NK-92 treated with Interleukin-12 subunit alpha and Interleukin-12 subunit beta, amount 100 ng/mL, for 24 hours (cell line): ENCODE data around the gene C2orf49.

Experiments
- DNase-seq: peaks from one replicate; lab custom pipeline; 2025; lab: John Stamatoyannopoulos, UW

The C2orf49 gene

GRCh38 chr2:105362862-105363591 lies 25.7 kb downstream of the C2orf49 start:
- DNase-seq, result no peak

- no peak for DNase-seq
Observed at GRCh38 chr2:105364436-105365139, 27.2 kb downstream of the C2orf49 start.

- DNase-seq, result no peak
Observed at GRCh38 chr2:105365206-105365605, 27.9 kb downstream of the C2orf49 start.

GRCh38 chr2:105368759-105369408 lies 31.5 kb downstream of the C2orf49 start:
- DNase-seq, result no peak

- peak; percentile 58 for DNase-seq
Observed at GRCh38 chr2:105369777-105370690, 32.7 kb downstream of the C2orf49 start.

GRCh38 chr2:105371156-105371555 lies 33.8 kb downstream of the C2orf49 start:
- DNase-seq, result no peak

- no peak for DNase-seq
Observed at GRCh38 chr2:105371810-105372209, 34.5 kb downstream of the C2orf49 start.

GRCh38 chr2:105373344-105373781 lies 36.0 kb downstream of the C2orf49 start:
- DNase-seq, result no peak

GRCh38 chr2:105373895-105374401 lies 36.6 kb downstream of the C2orf49 start:
- DNase-seq, result peak; percentile 49

GRCh38 chr2:105375001-105375561 lies 37.7 kb downstream of the C2orf49 start:
- no peak for DNase-seq

- no peak for DNase-seq
Observed at GRCh38 chr2:105376010-105376409, 38.7 kb downstream of the C2orf49 start.

GRCh38 chr2:105376789-105377240 lies 39.5 kb downstream of the C2orf49 start:
- no peak for DNase-seq

- DNase-seq, result no peak
Observed at GRCh38 chr2:105377871-105378270, 40.5 kb downstream of the C2orf49 start.

GRCh38 chr2:105378276-105378840 lies 41.0 kb downstream of the C2orf49 start:
- DNase-seq, result no peak

GRCh38 chr2:105378921-105379383 lies 41.6 kb downstream of the C2orf49 start:
- DNase-seq, result no peak

GRCh38 chr2:105379741-105380186 lies 42.4 kb downstream of the C2orf49 start:
- DNase-seq, result no peak

- no peak for DNase-seq
Observed at GRCh38 chr2:105380432-105381100, 43.2 kb downstream of the C2orf49 start.

GRCh38 chr2:105381101-105381668 lies 43.8 kb downstream of the C2orf49 start:
- no peak for DNase-seq

GRCh38 chr2:105382177-105382576 lies 44.8 kb downstream of the C2orf49 start:
- no peak for DNase-seq
